Activated B cell treated with CpG ODN at 0.5 μM for 24 hours (primary cell): ENCODE data around the gene S100A8. TPM values are rescaled to one million over a fixed set of nuclear protein-coding genes. Genes with fewer than 3 reads are reported as not detected.

Experiments
- ATAC-seq: fragments of 200-7000 bp; cut with Tn5 transposase; one replicate; pipeline ENCODE4 v1.10.0; 2021; ENCODE audit warnings: low read depth, mild to moderate bottlenecking, moderate library complexity
- CTCF ChIA-PET: fragments of 350-600 bp; sonication (Branson Sonifier 250); formaldehyde crosslinking; loops from one replicate; lab custom pipeline; 2021; ENCODE audit warnings: antibody characterized with exemption; lab: Charles Lee
- POLR2A ChIA-PET: fragments of 350-600 bp; sonication (Branson Sonifier 250); formaldehyde crosslinking; loops from one replicate; lab custom pipeline; 2021; ENCODE audit warnings: antibody characterized with exemption; lab: Charles Lee
- DNase-seq: peaks from one replicate; pipeline ENCODE4 v3.0.0; 2022
- H3K27ac Mint-ChIP-seq: one replicate; pipeline ENCODE4 v1.8.0; 2020; ENCODE audit warnings: mixed read lengths
- H3K27me3 Mint-ChIP-seq: one replicate; pipeline ENCODE4 v1.8.0; 2021; ENCODE audit warnings: mixed read lengths
- H3K36me3 Mint-ChIP-seq: one replicate; pipeline ENCODE4 v1.8.0; 2021; ENCODE audit warnings: low read depth, mixed read lengths
- H3K4me1 Mint-ChIP-seq: one replicate; pipeline ENCODE4 v1.8.0; 2021; ENCODE audit warnings: mixed read lengths
- H3K4me3 Mint-ChIP-seq: one replicate; pipeline ENCODE4 v1.8.0; 2020; ENCODE audit warnings: mild to moderate bottlenecking, mixed read lengths
- H3K9me3 Mint-ChIP-seq: one replicate; pipeline ENCODE4 v1.8.0; 2020; ENCODE audit warnings: mixed read lengths
- CTCF ChIP-seq: fragments of 200-600 bp; IDR thresholded peaks from one replicate; pipeline ENCODE4 v1.8.0; 2022; ENCODE audit warnings: antibody characterized with exemption, mild to moderate bottlenecking
- intact Hi-C: fragments of 100-400 bp; cut with micrococcal nuclease; formaldehyde crosslinking; loops from one replicate; pipeline ENCODE4 v1.15.1; 2024
- total RNA-seq: library from RNA; stranded (reverse); gene quantifications from 2 replicates; pipeline ENCODE4 v1.2.3, GENCODE V29; 2022

Gene S100A8
- total RNA-seq, 1 donor from 2014 or later = not detected

- H3K9me3 Mint-ChIP-seq = no peaks in the 10 kb centered on the region
- peaks cover 21% of the 10 kb centered on the region for H3K4me1 Mint-ChIP-seq
- peaks cover 47% of the 10 kb centered on the region for H3K27me3 Mint-ChIP-seq
- ChIA-PET POLR2A (no interaction called here), CTCF (interaction anchor here (1.6 kb wide), 1 partner anchor 9 kb away, joined by 4 read pairs; no protein-coding TSS in a partner anchor)
- TF ChIP-seq CTCF = no peak
- peak overlapping the region; percentile 8 for H3K4me3 Mint-ChIP-seq
- DNase-seq (no peak), ATAC-seq (no peak)
- intact Hi-C loops = no loop called here
- no peak overlapping the region for H3K27ac Mint-ChIP-seq
- no peaks in the 10 kb centered on the region for H3K36me3 Mint-ChIP-seq
Measured at GRCh38 chr1:153346077-153346723, 44.7 kb downstream of the S100A8 start.

GRCh38 chr1:153345187-153346076 is 45.4 kb downstream of the S100A8 start:
- H3K4me3 Mint-ChIP-seq = peak overlapping the region; percentile 8

GRCh38 chr1:153344718-153345025 is 46.2 kb downstream of the S100A8 start:
- intact Hi-C loops = no loop called here
- no peak for TF ChIP-seq CTCF
- H3K27me3 Mint-ChIP-seq = peaks cover 45% of the 10 kb centered on the region
- H3K27ac Mint-ChIP-seq = no peak overlapping the region
- ATAC-seq = no peak
- H3K4me3 Mint-ChIP-seq = no peak overlapping the region
- no peak for DNase-seq
- ChIA-PET CTCF (no interaction called here), POLR2A (no interaction called here)
- peaks cover 21% of the 10 kb centered on the region for H3K4me1 Mint-ChIP-seq
- no peaks in the 10 kb centered on the region for H3K9me3 Mint-ChIP-seq
- H3K36me3 Mint-ChIP-seq = no peaks in the 10 kb centered on the region

More at GRCh38 chr1:153345187-153346076, 45.4 kb downstream of the S100A8 start:
- Mint-ChIP-seq H3K36me3 (no peaks in the 10 kb centered on the region), H3K27ac (no peak overlapping the region), H3K9me3 (no peaks in the 10 kb centered on the region), H3K4me1 (peaks cover 21% of the 10 kb centered on the region), H3K27me3 (peaks cover 51% of the 10 kb centered on the region)
- ChIA-PET CTCF (interaction anchor here (1.6 kb wide), 1 partner anchor 10 kb away, joined by 4 read pairs; no protein-coding TSS in a partner anchor), POLR2A (no interaction called here)
- DNase-seq (no peak), ATAC-seq (no peak)
- TF ChIP-seq CTCF = no peak
- intact Hi-C loops = no loop called here

GRCh38 chr1:153343811-153344717 is 46.8 kb downstream of the S100A8 start:
- Mint-ChIP-seq H3K27me3 (peaks cover 40% of the 10 kb centered on the region), H3K4me1 (peaks cover 21% of the 10 kb centered on the region), H3K9me3 (no peaks in the 10 kb centered on the region), H3K36me3 (no peaks in the 10 kb centered on the region), H3K4me3 (no peak overlapping the region), H3K27ac (no peak overlapping the region)
- no peak for TF ChIP-seq CTCF
- ChIA-PET POLR2A (no interaction called here), CTCF (no interaction called here)
- ATAC-seq = no peak
- no peak for DNase-seq
- intact Hi-C loops = no loop called here
